CD4-positive, CD25-positive, alpha-beta regulatory T cell (primary cell): ENCODE data around the gene SUSD6. TPM values are rescaled to one million over a fixed set of nuclear protein-coding genes. Genes with fewer than 3 reads are reported as not detected.
A peak's percentile ranks its signal among the peaks of the same experiment; 100 is the strongest.

ENCODE experiments used
- ATAC-seq, 2 donors: fragments of 150-1000 bp; cut with Tn5 transposase; one replicate each; pipeline ENCODE4 v1.10.0; 2021; ENCODE audit warnings: low read depth in 2 of 2, moderate number of reproducible peaks in 2 of 2, moderate library complexity in 1 of 2
- DNase-seq, 3 donors: peaks; one replicate each; pipeline versions ENCODE4 v3.0.0 to v3.0.0-alpha.2; 2012 to 2022; ENCODE audit warnings: mixed read lengths in 1 of 3
- H3K27ac ChIP-seq: one replicate; pipeline ENCODE4 v1.7.0; 2013; ENCODE audit warnings: mild to moderate bottlenecking, low read length; ENCODE audit not compliant: insufficient read depth, poor library complexity, severe bottlenecking
- H3K27me3 ChIP-seq: one replicate; pipeline ENCODE4 v1.7.0; 2013; ENCODE audit warnings: low read length; ENCODE audit not compliant: control insufficient read depth, insufficient read depth
- H3K36me3 ChIP-seq: one replicate; pipeline ENCODE4 v1.7.0; 2013; ENCODE audit warnings: mild to moderate bottlenecking, low read length, moderate library complexity; ENCODE audit not compliant: control insufficient read depth, insufficient read depth
- H3K4me1 ChIP-seq: 2 replicates; pipeline ENCODE4 v1.7.0; 2013; ENCODE audit warnings: mild to moderate bottlenecking, low read length; ENCODE audit not compliant: insufficient read depth, control insufficient read depth, poor library complexity, severe bottlenecking
- H3K4me3 ChIP-seq: one replicate; pipeline ENCODE4 v1.7.0; 2013; ENCODE audit warnings: low read depth, mild to moderate bottlenecking, low read length, moderate library complexity
- H3K9me3 ChIP-seq, 2 experiments: 1 replicate in 1 of 2; 2 replicates in 1 of 2; pipeline ENCODE4 v1.7.0; 2013; ENCODE audit warnings: low read length in 2 of 2, mild to moderate bottlenecking in 1 of 2, moderate library complexity in 1 of 2; ENCODE audit not compliant: control insufficient read depth in 2 of 2
- H3K27ac Mint-ChIP-seq, 3 donors: one replicate each; pipeline ENCODE4 v1.8.0; 2020 to 2022; ENCODE audit warnings: mild to moderate bottlenecking in 3 of 3, mixed read lengths in 3 of 3, moderate library complexity in 2 of 3
- H3K27me3 Mint-ChIP-seq: one replicate; pipeline ENCODE4 v1.8.0; 2022; ENCODE audit warnings: mild to moderate bottlenecking, mixed read lengths
- H3K36me3 Mint-ChIP-seq: one replicate; pipeline ENCODE4 v1.8.0; 2020; ENCODE audit warnings: mixed read lengths
- H3K4me1 Mint-ChIP-seq, 4 donors: one replicate each; pipeline ENCODE4 v1.8.0; 2020 to 2022; ENCODE audit warnings: mixed read lengths in 4 of 4, mild to moderate bottlenecking in 1 of 4
- H3K4me3 Mint-ChIP-seq, 4 donors: one replicate each; pipeline ENCODE4 v1.8.0; 2020 to 2022; ENCODE audit warnings: mild to moderate bottlenecking in 4 of 4, mixed read lengths in 4 of 4, moderate library complexity in 3 of 4
- H3K9me3 Mint-ChIP-seq, 7 donors: one replicate each; pipeline ENCODE4 v1.8.0; 2020 to 2022; ENCODE audit warnings: mixed read lengths in 7 of 7, mild to moderate bottlenecking in 3 of 7, moderate library complexity in 2 of 7
- polyA plus RNA-seq, 4 donors: library from polyadenylated mRNA; unstranded; fragments of 300-500 nt; fragmentation: Illumina TruSeq; gene quantifications; one replicate each; pipeline ENCODE4 v1.2.3, GENCODE V29; 2021
- total RNA-seq: library from RNA; stranded (reverse); gene quantifications from one replicate; pipeline ENCODE4 v1.2.3, GENCODE V29; 2022

Gene SUSD6
- total and polyA plus RNA-seq, 5 donors from 2014 or later = 7.7 to 101 (median 9.6) TPM

GRCh38 chr14:69610874-69611171, 573 bp upstream of the SUSD6 start:
- Histone ChIP-seq H3K4me1 (peaks cover 48% of the 10 kb centered on the region), H3K36me3 (no peaks in the 10 kb centered on the region), H3K9me3 (no peaks in the 10 kb centered on the region), H3K27me3 (no peaks in the 10 kb centered on the region), H3K4me3 (peak overlapping the region; percentile 87), H3K27ac (peak overlapping the region; percentile 74)
- Mint-ChIP-seq H3K27ac (peak overlapping the region; percentile 63 to 91 (median 87)), H3K36me3 (no peaks in the 10 kb centered on the region), H3K4me3 (peak overlapping the region; percentile 86 to 88 (median 88)), H3K9me3 (peaks cover 0 to 2% (median 0%) of the 10 kb centered on the region in 7 donors), H3K4me1 (peaks cover 29 to 54% (median 38%) of the 10 kb centered on the region in 4 donors), H3K27me3 (no peaks in the 10 kb centered on the region)
- DNase-seq (no peak), ATAC-seq (no peak)

GRCh38 chr14:69612014-69612782, 802 bp downstream of the SUSD6 start:
- Histone ChIP-seq H3K9me3 (no peaks in the 10 kb centered on the region), H3K4me1 (peaks cover 61% of the 10 kb centered on the region), H3K36me3 (no peaks in the 10 kb centered on the region), H3K27me3 (no peaks in the 10 kb centered on the region), H3K4me3 (peak overlapping the region; percentile 98), H3K27ac (peak overlapping the region; percentile 90)
- no peaks in the 10 kb centered on the region for H3K27me3 Mint-ChIP-seq
- H3K9me3 Mint-ChIP-seq = no peaks in the 10 kb centered on the region
- DNase-seq (peak; percentile 38 to 72 (median 51)), ATAC-seq (peak; percentile 50 to 54)
- H3K4me1 Mint-ChIP-seq = peaks cover 40 to 68% (median 49%) of the 10 kb centered on the region in 4 donors
- peak overlapping the region; percentile 91 to 97 (median 96) for H3K4me3 Mint-ChIP-seq
- peak overlapping the region; percentile 98 to 100 (median 98) for H3K27ac Mint-ChIP-seq
- H3K36me3 Mint-ChIP-seq = no peaks in the 10 kb centered on the region

DNA sequence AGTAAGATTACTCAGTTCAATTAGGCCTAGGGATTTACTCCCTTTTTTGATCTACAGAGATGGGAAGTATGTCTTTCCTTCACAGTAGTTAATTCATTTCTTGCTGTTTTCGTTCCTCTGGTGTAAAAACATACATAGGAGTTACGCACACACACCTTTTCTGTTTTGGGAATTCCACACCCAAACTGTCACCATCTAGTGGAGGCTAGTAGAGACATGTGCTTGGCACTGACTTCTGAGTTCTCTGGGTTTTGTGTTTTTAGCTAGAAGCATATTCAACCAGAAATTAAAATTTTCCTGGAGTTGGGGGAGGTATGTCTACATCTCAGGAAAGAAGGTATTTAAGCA, 1.4 kb downstream of the SUSD6 start:
- peaks cover 46 to 73% (median 55%) of the 10 kb centered on the region in 4 donors for H3K4me1 Mint-ChIP-seq
- H3K27me3 ChIP-seq = no peaks in the 10 kb centered on the region
- no peak for DNase-seq

DNA sequence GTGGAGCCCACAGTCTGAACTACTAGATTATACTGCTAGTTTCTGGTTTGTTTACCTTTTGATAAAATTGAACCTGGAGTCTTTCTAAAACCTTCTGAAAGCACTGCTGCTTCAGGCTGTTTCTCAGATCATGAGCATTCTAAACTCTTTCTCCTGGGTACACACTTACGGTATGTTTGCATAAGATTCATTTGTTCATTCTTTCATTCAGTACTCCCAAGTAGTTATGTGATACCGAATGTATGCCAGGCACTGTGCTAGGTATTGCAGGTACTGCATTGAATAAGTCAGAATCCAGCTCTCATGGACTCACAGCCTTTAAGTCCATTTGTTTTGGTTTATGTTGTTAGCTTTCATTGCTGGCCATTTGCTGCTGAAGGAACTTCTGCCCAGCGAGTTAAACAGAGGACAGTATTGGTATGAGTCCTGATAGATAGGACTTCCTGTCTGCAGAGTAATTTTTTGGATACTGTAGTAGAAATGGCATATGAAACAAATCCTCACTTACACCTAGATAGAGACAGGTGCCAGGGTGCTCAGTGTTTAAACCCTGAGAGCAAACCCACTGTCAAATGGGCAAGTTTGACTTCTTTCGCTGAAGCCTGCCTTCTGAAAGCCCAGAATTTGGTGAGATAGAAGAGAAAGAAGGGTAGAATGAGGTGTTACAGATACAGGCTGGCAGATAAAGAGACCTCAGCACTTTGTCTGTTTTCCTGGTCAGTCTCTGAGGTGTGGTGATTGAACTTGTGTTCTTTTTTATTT, 2.1 kb downstream of the SUSD6 start:
- peak overlapping the region; percentile 98 for H3K4me3 ChIP-seq
- H3K4me1 Mint-ChIP-seq = peaks cover 53 to 81% (median 61%) of the 10 kb centered on the region in 4 donors
- peak overlapping the region; percentile 98 to 100 (median 98) for H3K27ac Mint-ChIP-seq
- H3K27me3 Mint-ChIP-seq = no peaks in the 10 kb centered on the region
- no peak for ATAC-seq
- no peaks in the 10 kb centered on the region for H3K9me3 ChIP-seq
- H3K4me3 Mint-ChIP-seq = peak overlapping the region; percentile 91 to 97 (median 96)
- H3K36me3 ChIP-seq = no peaks in the 10 kb centered on the region
- H3K36me3 Mint-ChIP-seq = no peaks in the 10 kb centered on the region
- H3K27ac ChIP-seq = peak overlapping the region; percentile 90
- peaks cover 74% of the 10 kb centered on the region for H3K4me1 ChIP-seq
- H3K9me3 Mint-ChIP-seq = no peaks in the 10 kb centered on the region
- H3K27me3 ChIP-seq = no peaks in the 10 kb centered on the region
- DNase-seq = peak in 1 of 3 donors; percentile 39

More for the DNA sequence above, 1.4 kb downstream of the SUSD6 start:
- Mint-ChIP-seq H3K27ac (peak overlapping the region; percentile 98 to 100 (median 98)), H3K36me3 (no peaks in the 10 kb centered on the region), H3K4me3 (peak overlapping the region; percentile 91 to 97 (median 96)), H3K27me3 (no peaks in the 10 kb centered on the region), H3K9me3 (no peaks in the 10 kb centered on the region)
- ATAC-seq = no peak
- peak overlapping the region; percentile 98 for H3K4me3 ChIP-seq
- H3K9me3 ChIP-seq = no peaks in the 10 kb centered on the region
- peak overlapping the region; percentile 90 for H3K27ac ChIP-seq
- H3K36me3 ChIP-seq = no peaks in the 10 kb centered on the region
- H3K4me1 ChIP-seq = peaks cover 67% of the 10 kb centered on the region

DNA sequence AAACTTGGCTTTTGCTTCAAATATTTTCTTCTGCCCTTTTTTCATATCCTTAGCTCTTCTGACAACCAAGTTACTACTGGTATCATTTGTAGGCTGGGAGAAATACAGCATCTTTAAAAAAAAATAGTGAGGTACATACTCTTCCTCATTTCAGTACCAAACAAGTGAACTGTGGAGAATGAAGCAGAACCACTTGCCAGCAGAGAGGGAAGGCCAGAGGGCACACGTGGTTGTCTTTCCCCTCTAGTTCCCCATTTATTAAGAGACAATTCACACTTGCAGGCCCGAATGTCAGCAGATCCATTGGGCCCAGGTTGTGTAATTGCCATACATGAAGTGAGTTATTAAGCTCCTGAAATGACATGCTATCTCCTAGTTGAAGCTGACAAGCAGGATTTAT, 3.2 kb downstream of the SUSD6 start:
- peak overlapping the region; percentile 98 to 100 (median 98) for H3K27ac Mint-ChIP-seq
- DNase-seq (no peak), ATAC-seq (no peak)
- H3K36me3 ChIP-seq = no peaks in the 10 kb centered on the region
- H3K4me3 Mint-ChIP-seq = peak overlapping the region; percentile 91 to 97 (median 96)
- H3K9me3 ChIP-seq = no peaks in the 10 kb centered on the region
- no peaks in the 10 kb centered on the region for H3K9me3 Mint-ChIP-seq
- peak overlapping the region; percentile 98 for H3K4me3 ChIP-seq
- H3K4me1 ChIP-seq = peaks cover 85% of the 10 kb centered on the region
- peak overlapping the region; percentile 90 for H3K27ac ChIP-seq
- H3K36me3 Mint-ChIP-seq = no peaks in the 10 kb centered on the region
- H3K27me3 ChIP-seq = no peaks in the 10 kb centered on the region
- H3K4me1 Mint-ChIP-seq = peaks cover 60 to 89% (median 70%) of the 10 kb centered on the region in 4 donors
- no peaks in the 10 kb centered on the region for H3K27me3 Mint-ChIP-seq

DNA sequence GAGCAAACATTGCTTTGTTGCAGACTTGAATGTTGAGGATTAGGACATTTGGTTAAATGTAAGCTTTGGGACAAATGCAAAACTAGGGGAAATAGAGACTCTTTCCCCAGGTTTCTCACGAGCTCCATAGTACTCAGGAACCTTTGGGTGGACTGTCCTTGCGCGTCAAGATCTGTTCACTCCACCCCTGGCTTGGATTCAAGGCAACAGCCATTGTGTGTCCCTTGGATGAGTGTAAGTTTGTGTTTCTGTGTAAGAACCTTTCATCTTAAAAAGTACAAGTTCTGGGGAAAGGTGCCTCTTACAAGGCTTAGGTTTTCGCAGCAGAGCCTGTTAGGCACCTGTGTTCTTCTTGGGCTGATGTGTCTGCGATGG, 3.7 kb downstream of the SUSD6 start:
- Histone ChIP-seq H3K4me1 (peaks cover 87% of the 10 kb centered on the region), H3K27ac (peak overlapping the region; percentile 90), H3K9me3 (no peaks in the 10 kb centered on the region), H3K4me3 (peak overlapping the region; percentile 98), H3K27me3 (no peaks in the 10 kb centered on the region), H3K36me3 (no peaks in the 10 kb centered on the region)
- no peaks in the 10 kb centered on the region for H3K9me3 Mint-ChIP-seq
- H3K36me3 Mint-ChIP-seq = peaks cover 2% of the 10 kb centered on the region
- DNase-seq (no peak), ATAC-seq (no peak)
- H3K27me3 Mint-ChIP-seq = no peaks in the 10 kb centered on the region
- peak overlapping the region; percentile 98 to 100 (median 98) for H3K27ac Mint-ChIP-seq
- peaks cover 60 to 91% (median 73%) of the 10 kb centered on the region in 4 donors for H3K4me1 Mint-ChIP-seq
- peak overlapping the region; percentile 91 to 97 (median 96) for H3K4me3 Mint-ChIP-seq

GRCh38 chr14:69615496-69616407, 4.4 kb downstream of the SUSD6 start:
- H3K27ac Mint-ChIP-seq = peak overlapping the region; percentile 98 to 100 (median 98)
- no peaks in the 10 kb centered on the region for H3K27me3 Mint-ChIP-seq
- peak overlapping the region; percentile 91 to 96 (median 94) for H3K4me3 Mint-ChIP-seq
- no peaks in the 10 kb centered on the region for H3K36me3 ChIP-seq
- peak; percentile 29 to 47 for ATAC-seq
- peak overlapping the region; percentile 90 for H3K27ac ChIP-seq
- peaks cover 87% of the 10 kb centered on the region for H3K4me1 ChIP-seq
- no peaks in the 10 kb centered on the region for H3K9me3 ChIP-seq
- no peaks in the 10 kb centered on the region for H3K27me3 ChIP-seq
- H3K36me3 Mint-ChIP-seq = peaks cover 3% of the 10 kb centered on the region
- no peaks in the 10 kb centered on the region for H3K9me3 Mint-ChIP-seq
- peak; percentile 23 to 80 (median 59) for DNase-seq
- peaks cover 63 to 91% (median 73%) of the 10 kb centered on the region in 4 donors for H3K4me1 Mint-ChIP-seq
- H3K4me3 ChIP-seq = peak overlapping the region; percentile 98
